HFFc6 (cell line): ENCODE data around the gene TOR1AIP1. TPM values are rescaled to one million over a fixed set of nuclear protein-coding genes. Genes with fewer than 3 reads are reported as not detected.

Experiments
- DNase-seq: peaks from one replicate; pipeline ENCODE4 v3.0.0-alpha.2; 2018
- H3K27ac Mint-ChIP-seq: 2 replicates; pipeline ENCODE4 v1.8.0; 2020; ENCODE audit warnings: mild to moderate bottlenecking, mixed read lengths
- H3K27me3 Mint-ChIP-seq: 2 replicates; pipeline ENCODE4 v1.8.0; 2021; ENCODE audit warnings: mild to moderate bottlenecking, moderate library complexity, mixed read lengths; ENCODE audit not compliant: insufficient read depth
- H3K36me3 Mint-ChIP-seq: 2 replicates; pipeline ENCODE4 v1.8.0; 2021; ENCODE audit warnings: low read depth, mixed read lengths
- H3K4me1 Mint-ChIP-seq: 2 replicates; pipeline ENCODE4 v1.8.0; 2020; ENCODE audit warnings: low read depth, mixed read lengths
- H3K4me3 Mint-ChIP-seq: 2 replicates; pipeline ENCODE4 v1.8.0; 2020; ENCODE audit warnings: mild to moderate bottlenecking, moderate library complexity, mixed read lengths
- H3K9me3 Mint-ChIP-seq: 2 replicates; pipeline ENCODE4 v1.8.0; 2020; ENCODE audit warnings: mild to moderate bottlenecking, mixed read lengths
- total RNA-seq, 6 experiments: library from RNA; stranded (reverse); fragmentation: NEBNext Ultra II Directional; extraction: Animal tissue kit (Norgen Biotek cat#: 25700); gene quantifications; 2 replicates in 1 of 6; 3 replicates in 5 of 6; pipeline ENCODE4 v1.2.3, GENCODE V29; 2021
- TF ChIP-seq, protein P1 (sequence below): fragments of 200-600 bp; sonication (generic); IDR thresholded peaks from 2 replicates; pipeline ENCODE4 v1.5.0; 2021; ENCODE audit warnings: antibody characterized with exemption, mild to moderate bottlenecking

The TOR1AIP1 gene
- total RNA-seq, 6 experiments from 2014 or later: 39.6 to 51.8 (median 48.9) TPM

DNA sequence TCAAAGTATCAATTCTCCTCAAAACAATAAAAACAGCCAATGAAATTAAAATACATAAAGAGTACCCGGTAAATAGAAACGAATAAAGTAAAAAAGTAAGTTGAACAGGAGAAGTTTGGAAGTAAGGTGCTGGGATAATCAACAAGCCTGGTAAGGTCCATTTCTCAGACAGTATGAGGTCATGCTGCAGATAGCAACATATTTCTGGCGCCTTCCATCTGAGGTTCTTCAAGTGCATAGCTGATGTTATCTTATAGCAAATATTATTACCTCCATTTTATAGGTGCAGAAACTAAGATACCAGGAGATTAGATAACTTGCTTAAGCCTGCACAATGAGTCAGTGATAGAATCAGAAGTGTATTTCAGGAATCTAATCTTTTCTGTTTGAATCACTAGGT lies 48.8 kb downstream of the TOR1AIP1 start:
- DNase-seq: no peak

DNA sequence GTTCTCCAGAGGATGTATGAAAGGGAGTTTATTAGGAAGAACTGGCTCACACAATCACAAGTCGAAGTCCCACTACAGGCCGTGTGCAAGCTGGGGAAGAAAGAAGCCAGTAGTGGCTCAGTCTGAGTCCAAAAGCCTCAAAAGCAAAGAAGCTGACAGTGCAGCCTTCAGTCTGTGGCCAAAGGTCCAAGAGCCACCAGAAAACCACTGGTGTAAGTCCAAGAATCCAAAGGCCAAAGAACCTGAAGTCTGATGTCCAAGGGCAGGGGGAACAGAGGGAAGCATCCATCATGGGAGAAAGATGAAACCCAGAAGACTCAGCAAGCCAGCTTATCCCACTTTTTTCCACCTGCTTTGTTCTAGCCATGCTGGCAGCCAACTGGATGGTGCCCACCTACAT lies 51.1 kb downstream of the TOR1AIP1 start:
- Mint-ChIP-seq H3K36me3 (no peaks in the 10 kb centered on the region), H3K4me1 (peaks cover 12% of the 10 kb centered on the region; the same call in 1 of the 2 replicates), H3K4me3 (no peak overlapping the region), H3K27me3 (no peaks in the 10 kb centered on the region), H3K27ac (no peak overlapping the region), H3K9me3 (no peaks in the 10 kb centered on the region)
- DNase-seq: no peak
- TF ChIP-seq, protein P1, sequence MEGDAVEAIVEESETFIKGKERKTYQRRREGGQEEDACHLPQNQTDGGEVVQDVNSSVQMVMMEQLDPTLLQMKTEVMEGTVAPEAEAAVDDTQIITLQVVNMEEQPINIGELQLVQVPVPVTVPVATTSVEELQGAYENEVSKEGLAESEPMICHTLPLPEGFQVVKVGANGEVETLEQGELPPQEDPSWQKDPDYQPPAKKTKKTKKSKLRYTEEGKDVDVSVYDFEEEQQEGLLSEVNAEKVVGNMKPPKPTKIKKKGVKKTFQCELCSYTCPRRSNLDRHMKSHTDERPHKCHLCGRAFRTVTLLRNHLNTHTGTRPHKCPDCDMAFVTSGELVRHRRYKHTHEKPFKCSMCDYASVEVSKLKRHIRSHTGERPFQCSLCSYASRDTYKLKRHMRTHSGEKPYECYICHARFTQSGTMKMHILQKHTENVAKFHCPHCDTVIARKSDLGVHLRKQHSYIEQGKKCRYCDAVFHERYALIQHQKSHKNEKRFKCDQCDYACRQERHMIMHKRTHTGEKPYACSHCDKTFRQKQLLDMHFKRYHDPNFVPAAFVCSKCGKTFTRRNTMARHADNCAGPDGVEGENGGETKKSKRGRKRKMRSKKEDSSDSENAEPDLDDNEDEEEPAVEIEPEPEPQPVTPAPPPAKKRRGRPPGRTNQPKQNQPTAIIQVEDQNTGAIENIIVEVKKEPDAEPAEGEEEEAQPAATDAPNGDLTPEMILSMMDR: no peak

More for the DNA sequence above, 48.8 kb downstream of the TOR1AIP1 start:
- H3K36me3 Mint-ChIP-seq: no peaks in the 10 kb centered on the region
- H3K4me1 Mint-ChIP-seq: peaks cover 31% of the 10 kb centered on the region
- H3K27ac Mint-ChIP-seq: no peak overlapping the region
- no peaks in the 10 kb centered on the region for H3K27me3 Mint-ChIP-seq
- no peak overlapping the region for H3K4me3 Mint-ChIP-seq
- no peaks in the 10 kb centered on the region for H3K9me3 Mint-ChIP-seq
- TF ChIP-seq, protein P1: no peak

DNA sequence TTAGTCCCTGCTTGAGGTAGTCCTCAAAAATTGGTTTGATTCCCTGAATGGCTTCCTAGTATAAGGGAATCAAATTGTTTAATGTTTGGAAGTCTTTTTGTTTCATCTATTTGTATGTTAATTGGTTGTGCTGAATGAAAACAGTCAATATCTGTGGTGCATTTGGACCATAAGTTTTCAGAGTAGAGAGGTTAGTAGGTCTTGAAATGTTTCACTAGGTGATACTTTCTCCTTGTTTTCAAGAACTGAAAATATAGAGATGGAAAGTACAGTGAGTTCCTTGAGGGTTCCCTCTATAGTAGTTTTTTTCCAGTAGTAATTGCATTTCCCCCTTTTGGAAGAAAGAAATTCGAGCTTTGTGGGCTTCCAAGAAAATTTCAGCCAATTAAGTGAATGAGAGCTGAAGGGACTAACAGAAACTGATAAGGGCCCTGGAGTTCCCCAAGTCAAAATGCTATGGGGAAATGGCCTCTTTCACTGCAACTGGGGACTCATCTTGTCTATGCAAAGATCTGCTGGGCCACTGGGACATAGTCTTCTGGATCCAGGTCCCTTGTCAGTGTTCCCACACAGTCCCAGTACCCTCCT lies 53.9 kb downstream of the TOR1AIP1 start:
- TF ChIP-seq, protein P1: no peak
- no peak overlapping the region for H3K4me3 Mint-ChIP-seq
- no peaks in the 10 kb centered on the region for H3K36me3 Mint-ChIP-seq

DNA sequence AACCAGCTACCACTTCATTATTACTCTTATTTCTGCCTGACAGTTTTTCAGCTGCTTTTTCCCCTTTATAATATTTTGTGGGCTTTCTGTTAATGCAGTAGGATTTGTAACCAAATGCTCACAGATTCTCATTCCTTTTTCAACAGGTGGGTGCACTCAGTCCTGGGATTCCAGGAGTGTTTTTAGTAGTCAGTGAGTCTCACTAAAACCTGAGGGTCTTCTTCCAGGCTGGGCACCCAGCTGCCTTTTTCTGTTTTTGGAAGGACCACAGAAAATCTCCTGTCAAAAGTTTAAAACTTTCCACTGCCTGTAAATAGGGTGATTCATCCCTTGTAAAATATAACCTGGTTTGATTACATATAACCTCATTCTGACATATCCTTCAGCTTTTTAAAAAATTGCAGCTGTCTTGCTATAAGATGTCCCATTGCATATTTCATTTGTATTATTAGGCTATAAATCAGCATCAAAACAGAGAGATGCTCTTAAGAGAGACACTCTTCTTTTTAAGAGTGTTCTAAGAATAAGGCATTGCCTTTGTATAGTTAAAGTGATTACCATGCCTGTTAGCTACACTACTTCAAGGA lies 55.7 kb downstream of the TOR1AIP1 start:
- H3K9me3 Mint-ChIP-seq: no peaks in the 10 kb centered on the region
- DNase-seq: no peak
- no peaks in the 10 kb centered on the region for H3K27me3 Mint-ChIP-seq
- no peak overlapping the region for H3K4me3 Mint-ChIP-seq
- TF ChIP-seq, protein P1: no peak
- H3K27ac Mint-ChIP-seq: no peak overlapping the region
- no peaks in the 10 kb centered on the region for H3K4me1 Mint-ChIP-seq
- no peaks in the 10 kb centered on the region for H3K36me3 Mint-ChIP-seq

More for the DNA sequence above, 53.9 kb downstream of the TOR1AIP1 start:
- no peak for DNase-seq
- Mint-ChIP-seq H3K9me3 (no peaks in the 10 kb centered on the region), H3K27ac (no peak overlapping the region), H3K27me3 (no peaks in the 10 kb centered on the region), H3K4me1 (peaks cover 2% of the 10 kb centered on the region; the same call in 1 of the 2 replicates)

DNA sequence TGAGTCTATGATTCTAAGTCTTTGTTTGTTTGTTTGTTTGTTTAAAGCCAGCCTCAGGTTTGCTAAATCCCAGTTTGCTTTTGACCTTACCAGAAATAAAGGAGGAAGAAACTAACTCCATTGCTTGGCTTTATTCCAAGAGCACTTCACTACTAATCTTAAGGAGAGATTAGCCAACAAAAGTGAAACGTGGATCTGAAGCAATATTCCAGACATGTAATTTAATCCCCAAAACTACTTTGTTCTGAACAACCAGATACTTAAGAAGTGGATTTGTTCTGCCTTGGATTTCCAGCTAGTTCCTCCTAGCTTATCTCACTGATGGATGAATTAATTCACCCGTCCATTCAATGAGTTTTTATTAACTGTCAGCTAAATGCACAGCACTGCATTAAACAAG lies 56.7 kb downstream of the TOR1AIP1 start:
- TF ChIP-seq, protein P1: no peak
- Mint-ChIP-seq H3K27ac (no peak overlapping the region), H3K36me3 (no peaks in the 10 kb centered on the region), H3K4me3 (no peak overlapping the region), H3K27me3 (no peaks in the 10 kb centered on the region), H3K4me1 (no peaks in the 10 kb centered on the region), H3K9me3 (no peaks in the 10 kb centered on the region)
- no peak for DNase-seq
